Epithelial cell of proximal tubule (primary cell): ENCODE measurements around the gene EHD1. TPM values are rescaled to one million over a fixed set of nuclear protein-coding genes. Genes with fewer than 3 reads are reported as not detected.

Experiments used
- DNase-seq: peaks from one replicate; pipeline ENCODE4 v3.0.0-alpha.2; 2011; ENCODE audit warnings: low read depth
- H3K4me3 ChIP-seq: 2 replicates; pipeline ENCODE4 v1.5.1; 2011; ENCODE audit warnings: low read depth, mild to moderate bottlenecking, low read length
- CTCF ChIP-seq: conservative IDR thresholded peaks from 2 replicates; pipeline ENCODE4 v1.5.1; 2012; ENCODE audit warnings: low read depth, mild to moderate bottlenecking, low read length
- total RNA-seq: library from RNA; depleted of rRNA; stranded (reverse); fragments of >200 nt; gene quantifications from 2 replicates; pipeline ENCODE4 v1.2.3, GENCODE V29; 2015

EHD1 gene
- total RNA-seq, 1 donor from 2014 or later: 82.7 TPM

GRCh38 chr11:64874308-64875240, 3.8 kb downstream of the EHD1 start:
- TF ChIP-seq CTCF: no peak
- DNase-seq: no peak
- no peak overlapping the region for H3K4me3 ChIP-seq

GRCh38 chr11:64872790-64873488, 5.5 kb downstream of the EHD1 start:
- H3K4me3 ChIP-seq: no peak overlapping the region
- no peak for DNase-seq
- no peak for TF ChIP-seq CTCF

GRCh38 chr11:64871492-64871891, 6.9 kb downstream of the EHD1 start:
- no peak overlapping the region for H3K4me3 ChIP-seq
- DNase-seq: no peak

GRCh38 chr11:64870893-64871466, 7.4 kb downstream of the EHD1 start:
- no peak overlapping the region for H3K4me3 ChIP-seq
- DNase-seq: no peak
- no peak for TF ChIP-seq CTCF

More at GRCh38 chr11:64871492-64871891, 6.9 kb downstream of the EHD1 start:
- no peak for TF ChIP-seq CTCF

GRCh38 chr11:64870176-64870892, 8.1 kb downstream of the EHD1 start:
- no peak overlapping the region for H3K4me3 ChIP-seq
- no peak for TF ChIP-seq CTCF
- no peak for DNase-seq

- peak; percentile 34 for TF ChIP-seq CTCF
- no peak overlapping the region for H3K4me3 ChIP-seq
- DNase-seq: no peak
Measured at GRCh38 chr11:64869571-64870175, 8.7 kb downstream of the EHD1 start.
